CD4-positive, alpha-beta T cell treated with Interleukin-4 for 4 hours (primary cell): ENCODE results near the gene SPATS2L.

Source experiments
- DNase-seq: peaks from one replicate; pipeline ENCODE4 v3.0.0-alpha.2; 2020

SPATS2L gene

DNA sequence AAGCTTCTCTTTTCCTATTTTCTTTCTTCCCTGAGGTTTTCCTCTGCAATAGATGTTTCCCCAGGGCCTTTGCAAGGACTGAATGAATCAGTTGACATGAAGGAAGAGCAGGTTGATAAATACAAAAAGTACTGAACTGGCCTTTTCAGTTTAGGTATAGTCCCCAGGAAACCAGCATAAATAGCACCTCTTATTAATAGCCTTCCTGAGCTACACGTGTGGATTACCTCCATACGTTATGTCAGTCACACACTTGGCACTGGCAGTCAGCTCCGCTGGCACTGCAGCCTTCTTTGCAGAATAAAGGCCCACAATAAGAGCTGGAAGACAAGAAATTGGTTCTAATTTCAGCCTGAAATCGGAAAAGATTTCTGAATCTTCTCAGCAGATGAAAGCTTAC, 142.7 kb downstream of the SPATS2L start:
- DNase-seq: no peak

DNA sequence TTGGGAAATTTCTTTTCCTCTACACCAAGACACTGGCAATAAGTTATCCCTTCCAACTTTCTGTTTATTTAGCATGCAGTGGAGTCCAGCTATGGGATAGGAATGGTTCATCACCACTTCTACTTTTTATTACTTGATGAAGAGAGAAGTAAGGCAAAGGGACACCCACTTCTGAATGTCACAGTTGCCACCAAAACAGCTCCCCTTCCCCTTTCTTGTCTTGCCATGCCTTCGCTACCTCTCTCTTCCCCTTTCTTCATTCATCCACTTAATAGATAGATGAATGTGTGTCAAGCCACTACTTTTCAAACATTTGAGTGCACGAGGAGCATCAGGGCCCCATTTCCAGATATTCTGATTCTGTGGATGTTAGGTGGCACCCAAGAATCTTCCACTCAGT, 143.8 kb downstream of the SPATS2L start:
- no peak for DNase-seq

DNA sequence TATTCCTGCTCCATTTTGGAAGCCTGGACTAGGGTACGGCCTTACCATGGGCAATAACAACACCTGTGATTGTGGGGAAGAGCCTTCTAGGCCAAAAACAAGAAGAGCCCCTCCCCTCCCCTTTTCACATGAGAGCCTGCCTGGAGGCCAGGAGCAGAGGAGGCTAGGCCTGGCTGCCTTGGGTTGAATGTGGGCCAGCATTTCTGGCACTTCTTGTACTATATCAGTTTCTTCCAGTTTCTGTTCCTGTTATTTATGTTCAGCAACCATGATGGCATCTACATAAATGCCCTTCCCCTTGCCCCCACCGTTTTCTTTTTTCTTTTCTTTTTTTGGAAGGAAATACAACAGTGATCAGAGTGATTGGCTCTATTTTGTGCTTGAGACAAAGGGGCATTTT, 145.0 kb downstream of the SPATS2L start:
- DNase-seq: no peak

DNA sequence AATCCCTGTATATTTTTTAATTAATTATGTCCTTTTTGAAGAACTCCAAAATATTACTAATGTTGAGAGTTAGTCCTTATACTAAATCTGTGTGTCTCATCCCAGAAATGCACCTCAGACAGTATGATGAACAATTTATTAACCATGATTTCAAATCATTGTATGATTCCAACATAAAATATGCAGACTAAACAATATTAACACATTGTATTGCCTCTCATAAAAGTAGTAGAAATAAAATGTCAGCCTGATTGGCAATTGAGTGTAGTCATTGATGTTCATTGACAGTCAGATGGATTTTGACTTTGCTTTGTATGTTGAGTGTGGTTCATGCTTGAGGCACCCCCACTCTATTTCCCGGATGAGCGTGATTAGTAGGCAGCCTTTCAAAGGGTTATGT, 145.9 kb downstream of the SPATS2L start:
- DNase-seq: no peak

DNA sequence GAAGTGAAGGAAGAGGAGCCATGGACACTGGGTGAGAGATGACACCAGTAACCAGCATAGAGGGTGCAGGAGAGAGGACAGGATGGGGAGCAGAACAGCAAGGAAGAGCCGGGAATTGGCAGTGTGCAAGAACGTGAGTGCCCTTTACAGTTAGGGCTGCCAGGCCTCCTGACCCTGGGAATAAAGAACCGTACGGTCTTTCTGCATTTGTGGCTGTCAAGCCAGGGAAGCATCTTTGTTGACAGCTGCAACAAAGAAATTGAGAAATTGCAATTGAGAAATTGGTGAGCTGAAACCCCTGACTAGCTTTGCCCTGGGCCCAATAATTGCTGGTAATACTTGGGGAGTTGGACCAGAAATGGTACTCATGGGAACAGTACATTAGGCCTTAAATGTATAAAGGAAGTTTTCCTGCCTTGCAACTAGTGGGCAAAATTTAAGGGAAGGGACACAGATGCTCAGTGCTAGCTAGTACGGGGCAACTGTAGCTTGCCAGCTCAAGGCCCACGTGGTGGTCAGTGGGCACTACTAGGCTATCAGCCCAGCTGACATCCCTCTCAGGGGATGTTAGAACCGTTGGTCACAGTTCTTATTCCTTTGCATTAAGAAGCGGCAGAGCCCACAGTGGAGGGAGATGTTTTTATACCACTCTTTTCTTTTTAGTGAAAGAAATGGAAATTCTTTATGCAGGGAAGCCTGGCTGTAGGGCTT, 146.8 kb downstream of the SPATS2L start:
- DNase-seq: no peak

DNA sequence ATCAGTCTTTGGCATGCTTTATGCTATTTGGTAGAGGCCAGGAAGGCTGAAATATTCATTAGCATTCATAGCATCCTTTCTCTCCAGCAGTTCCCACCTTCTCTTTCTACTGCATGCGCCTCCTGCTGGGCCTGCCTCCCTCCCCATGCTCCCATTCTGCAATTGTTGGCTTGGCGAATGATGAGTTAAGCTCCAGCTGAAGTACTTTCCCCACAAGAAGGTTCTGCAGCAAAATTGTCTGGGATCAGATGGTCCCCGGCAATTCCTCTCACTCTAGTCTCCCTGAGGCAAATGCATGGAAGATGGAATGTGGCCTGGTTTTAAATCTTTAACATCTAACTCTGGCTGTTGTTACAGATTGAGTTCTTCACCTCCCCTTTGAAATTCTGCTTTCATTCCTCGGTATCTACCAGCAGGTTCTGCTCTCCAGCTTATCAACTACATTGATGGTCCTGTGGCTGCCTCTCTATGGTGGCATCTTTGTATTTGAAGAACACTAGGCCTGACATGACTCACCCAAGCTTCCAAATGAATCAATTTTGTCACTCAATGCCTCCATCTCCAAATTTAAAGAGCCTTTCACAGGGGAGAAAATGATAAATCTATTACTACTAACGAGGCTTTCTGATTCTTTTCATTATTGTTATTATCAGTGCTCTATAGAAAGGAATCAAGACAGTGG, 147.5 kb downstream of the SPATS2L start:
- DNase-seq: no peak

DNA sequence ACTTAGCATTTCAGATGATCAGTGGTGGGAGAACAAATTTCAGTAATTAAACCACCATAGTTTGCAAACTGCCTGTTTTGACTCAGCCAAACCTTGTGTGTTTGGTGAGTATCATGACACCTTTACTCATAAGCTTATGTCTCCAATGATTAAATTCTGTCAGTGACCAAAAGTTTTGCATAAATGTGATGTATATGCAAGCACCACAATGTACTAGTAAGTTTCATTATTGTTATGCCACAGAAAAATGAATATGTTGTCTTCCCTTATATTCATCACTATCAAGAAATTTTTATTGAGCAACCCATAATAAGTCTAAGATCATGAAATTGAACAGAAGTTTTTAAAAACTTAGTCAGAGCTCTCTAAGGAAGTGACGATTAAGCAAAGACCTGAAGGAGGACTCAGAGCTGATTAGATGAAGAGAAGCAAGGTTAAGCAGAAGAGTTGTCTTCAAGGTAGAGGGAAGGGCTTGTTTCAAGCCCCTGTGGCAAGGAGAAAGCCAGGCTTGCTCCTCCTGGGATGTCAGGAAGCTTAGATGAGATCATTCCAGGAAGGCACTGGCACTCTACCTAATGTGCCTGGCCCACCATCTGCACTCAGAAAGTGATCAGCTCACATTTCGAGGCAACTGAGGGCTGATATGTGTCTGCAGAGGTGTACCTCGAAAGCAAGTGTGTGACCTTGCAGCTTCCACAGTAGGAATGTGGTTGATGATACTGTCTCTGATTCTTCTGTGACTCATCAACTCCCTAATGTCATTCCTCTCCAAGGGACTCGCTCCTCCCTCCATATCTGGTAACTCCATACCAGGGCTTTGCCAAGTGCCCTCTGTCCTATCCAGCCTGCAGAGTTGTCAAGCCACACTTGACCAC, 148.7 kb downstream of the SPATS2L start:
- DNase-seq: no peak

DNA sequence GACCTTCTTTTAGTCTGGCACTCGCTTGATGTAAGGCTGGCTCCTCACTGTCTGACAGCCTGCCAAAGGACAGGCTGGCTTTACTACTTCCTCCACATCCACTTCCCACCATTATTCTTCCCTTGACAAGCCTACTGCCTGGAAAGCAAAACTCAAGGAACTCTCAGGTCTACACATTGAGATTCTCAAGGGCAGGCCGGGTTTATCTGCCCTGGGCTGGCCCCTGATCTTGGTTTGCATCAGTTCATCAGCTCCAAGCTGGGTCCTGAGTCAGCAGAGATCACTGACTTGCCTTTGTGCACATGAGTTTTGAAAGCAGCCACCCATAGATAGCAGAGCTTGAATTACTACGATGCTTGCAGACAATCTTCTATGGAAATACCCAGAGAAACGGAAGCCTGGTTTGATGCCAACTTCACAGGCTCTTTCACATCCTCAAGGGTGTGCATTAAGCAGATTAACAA, 149.5 kb downstream of the SPATS2L start:
- peak; percentile 25 for DNase-seq

DNA sequence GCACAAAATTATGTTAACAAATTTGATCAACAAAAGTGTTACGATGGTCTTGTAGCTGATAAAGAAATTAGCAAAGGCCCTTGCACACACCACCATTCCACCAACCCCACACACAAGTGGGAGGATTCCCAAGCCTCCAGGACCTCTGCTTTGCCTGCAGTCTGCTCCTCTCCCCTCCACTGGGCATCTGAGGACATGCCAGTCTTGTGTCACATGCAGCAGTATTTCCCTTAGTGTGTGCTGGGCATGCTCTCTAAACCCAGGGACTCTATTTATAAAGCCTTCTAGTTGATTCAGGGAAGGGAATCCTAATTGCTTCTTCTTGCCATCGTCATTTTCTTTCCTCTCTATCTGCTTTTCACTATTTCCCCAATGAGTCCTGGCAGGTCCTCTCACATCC, 150.1 kb downstream of the SPATS2L start:
- DNase-seq: no peak

DNA sequence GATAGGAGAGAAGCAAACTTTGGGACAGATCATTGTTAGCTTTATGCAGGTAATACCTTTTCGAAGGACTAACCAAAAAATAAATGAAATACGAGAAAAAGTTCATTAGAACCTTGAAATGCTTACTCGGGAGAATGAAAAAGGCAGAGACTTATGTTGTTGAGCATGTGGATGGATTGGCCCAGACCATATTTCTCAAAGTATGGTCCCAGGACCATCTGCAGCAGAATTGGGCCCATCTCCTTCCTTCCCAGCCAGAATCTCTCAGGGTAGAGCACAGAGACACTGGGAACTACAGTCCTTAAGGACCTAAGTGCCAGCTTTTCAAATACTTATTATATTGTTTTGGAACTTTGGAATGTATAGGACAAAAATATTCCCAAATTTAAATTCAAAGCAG, 152.6 kb downstream of the SPATS2L start:
- DNase-seq: no peak

DNA sequence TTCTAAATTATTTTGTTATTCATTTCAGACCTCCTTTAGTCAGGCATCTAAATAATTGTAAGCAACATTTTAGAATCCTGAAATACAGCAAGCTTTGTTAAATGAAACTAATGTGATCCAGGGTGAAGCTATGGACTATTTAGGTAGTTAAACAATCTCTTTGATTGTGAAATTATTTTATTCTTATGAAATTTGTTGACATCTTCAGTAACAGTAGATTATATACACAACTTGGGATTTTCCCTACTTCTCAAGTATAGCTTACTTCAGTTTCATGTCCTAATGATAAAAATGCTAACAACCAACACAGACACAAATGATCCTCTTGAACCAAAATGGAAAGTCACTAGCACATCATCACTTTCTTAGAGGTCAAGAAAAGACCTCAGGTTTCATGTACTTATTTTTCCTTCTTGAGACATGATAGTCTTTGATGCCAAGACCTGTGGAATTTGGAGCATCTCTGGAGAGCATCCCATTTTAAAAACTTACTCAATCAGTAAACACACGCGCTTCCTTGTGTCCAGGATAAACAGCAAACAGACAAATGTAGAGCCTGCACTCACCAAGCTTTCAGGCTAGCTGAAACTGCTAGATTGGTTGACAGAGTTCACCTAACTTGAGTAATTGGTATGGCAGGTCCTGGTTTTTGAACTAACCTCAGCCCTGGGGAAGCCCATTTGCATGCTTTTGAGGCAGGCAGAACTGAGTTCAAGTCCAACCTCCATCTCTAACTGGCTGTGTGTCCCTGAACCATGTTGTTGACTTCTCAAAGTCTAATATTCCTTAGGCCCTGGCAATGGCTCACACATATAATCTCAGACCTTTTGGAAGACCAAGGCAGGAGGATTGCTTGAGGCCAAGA, 155.6 kb downstream of the SPATS2L start:
- no peak for DNase-seq

DNA sequence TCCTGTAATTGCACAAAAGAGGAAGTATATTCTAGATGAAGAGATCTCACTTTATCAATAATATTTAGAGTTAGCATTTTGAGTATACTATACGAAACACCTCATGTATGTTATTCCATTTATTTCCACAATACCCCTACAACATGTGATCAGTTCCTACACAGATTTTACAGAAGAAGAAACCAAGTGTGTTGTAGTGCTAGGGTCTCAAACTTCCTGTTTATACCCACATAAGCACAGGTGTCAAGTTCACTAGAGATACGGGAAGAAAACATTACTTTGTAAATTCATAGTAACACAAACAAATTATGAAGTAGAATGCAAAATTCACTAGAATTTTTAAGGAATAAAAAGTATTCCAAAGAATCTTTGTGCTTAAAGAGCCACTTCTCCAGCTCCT, 157.0 kb downstream of the SPATS2L start:
- DNase-seq: no peak

DNA sequence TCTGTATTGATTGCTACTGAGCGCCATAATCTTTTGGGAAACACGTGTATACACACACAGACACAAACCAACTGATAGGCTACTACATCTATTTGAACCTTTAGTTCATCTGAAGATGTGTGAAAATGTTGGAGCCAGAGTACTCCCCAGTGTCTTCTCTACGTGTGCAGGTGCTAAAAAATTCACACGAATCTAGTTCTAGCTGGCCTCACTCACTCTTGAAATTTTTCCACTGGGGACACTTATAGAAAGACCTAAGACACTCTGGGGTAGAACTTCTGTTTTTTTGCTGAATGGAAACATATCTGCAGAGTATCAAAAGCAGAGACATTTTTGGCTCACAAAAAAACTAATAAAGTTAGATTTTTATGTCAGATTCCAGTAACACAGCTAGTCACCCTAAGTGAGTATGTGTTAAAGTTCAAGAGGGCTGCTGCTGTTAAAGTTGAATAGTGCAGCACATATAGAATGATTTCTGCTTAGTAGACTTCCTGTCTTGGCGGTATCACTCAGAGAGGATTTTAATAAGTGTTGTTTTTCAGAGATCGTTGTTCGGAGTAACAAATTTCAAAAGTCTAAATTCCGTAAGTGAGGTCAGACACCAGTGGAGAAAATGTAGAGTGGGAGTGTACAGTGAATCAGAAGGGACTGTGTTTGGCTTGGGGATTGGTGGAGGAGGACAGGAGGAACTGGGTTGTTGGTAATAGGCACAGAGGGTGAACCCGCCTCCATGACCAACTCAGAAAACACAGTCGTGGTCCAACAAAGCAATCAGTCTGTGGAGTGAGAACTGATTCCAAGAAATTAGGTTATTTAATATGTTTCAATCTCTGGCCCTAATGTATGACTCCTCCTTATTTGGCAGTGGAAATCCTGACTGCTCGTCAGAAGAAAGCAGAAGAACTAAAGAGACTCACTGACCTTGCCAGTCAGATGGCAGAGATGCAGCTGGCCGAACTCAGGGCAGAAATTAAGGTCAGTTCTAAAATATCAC, 160.2 kb downstream of the SPATS2L start:
- peak; percentile 55 for DNase-seq

DNA sequence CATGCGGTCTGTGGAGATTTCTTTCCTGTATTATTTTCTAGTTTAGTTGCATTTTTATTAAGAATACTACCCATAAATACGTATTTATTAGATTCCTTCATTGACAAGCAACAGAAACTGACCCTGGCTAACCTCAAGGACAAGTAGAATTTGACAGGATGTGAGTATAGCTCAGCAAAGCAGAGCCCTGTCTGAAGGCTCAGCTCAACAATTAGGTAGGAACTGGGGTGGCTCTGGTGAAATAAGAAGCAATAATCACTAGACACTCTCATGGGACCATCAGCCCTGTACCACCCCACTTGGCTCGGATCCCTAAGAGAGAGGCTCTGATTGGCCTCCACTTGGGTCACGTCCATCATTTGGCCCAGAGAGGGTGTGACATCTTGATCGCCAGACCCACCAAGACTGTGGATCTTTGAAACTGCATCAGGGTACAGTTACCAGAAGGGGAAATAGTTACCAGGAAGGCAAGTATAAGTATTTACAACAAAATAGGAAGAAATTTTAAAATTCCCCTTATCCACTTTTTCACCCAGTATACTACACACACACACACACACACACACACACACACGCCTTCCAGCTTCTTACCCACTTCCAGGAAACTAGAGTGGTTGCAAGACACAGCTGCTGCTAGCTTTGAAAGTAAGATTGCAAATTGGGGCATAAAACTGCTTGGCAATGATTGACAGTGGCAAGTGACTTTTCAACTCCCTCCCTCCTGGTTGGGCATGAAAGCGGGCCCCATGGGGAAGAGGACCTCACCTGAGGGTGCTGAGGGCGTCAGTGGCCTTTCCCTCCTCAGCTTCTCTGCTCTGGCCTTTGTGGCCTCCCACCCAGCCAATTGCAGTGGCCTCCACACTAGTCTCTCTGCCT, 161.6 kb downstream of the SPATS2L start:
- DNase-seq: peak; percentile 45

DNA sequence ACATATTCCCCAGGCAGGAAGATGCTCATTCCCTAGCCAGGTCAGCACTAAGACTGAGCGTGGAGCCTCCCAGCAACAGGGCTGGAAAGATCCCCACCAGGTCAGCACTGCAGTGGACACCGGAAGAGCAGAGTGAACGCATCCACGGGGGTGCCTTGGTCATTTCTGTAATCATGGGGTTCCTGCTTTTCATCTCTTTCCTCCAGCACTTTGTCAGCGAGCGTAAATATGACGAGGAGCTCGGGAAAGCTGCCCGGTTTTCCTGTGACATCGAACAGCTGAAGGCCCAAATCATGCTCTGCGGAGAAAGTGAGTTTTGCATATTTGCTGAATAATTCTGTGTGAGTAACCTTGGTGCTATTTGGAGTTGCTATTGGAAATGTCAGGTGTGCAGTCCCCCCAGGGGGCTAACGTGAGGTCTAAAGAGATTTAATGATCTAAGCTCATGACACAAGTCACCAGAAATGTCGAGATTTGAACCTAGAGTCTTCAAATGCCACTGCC, 163.3 kb downstream of the SPATS2L start:
- no peak for DNase-seq

DNA sequence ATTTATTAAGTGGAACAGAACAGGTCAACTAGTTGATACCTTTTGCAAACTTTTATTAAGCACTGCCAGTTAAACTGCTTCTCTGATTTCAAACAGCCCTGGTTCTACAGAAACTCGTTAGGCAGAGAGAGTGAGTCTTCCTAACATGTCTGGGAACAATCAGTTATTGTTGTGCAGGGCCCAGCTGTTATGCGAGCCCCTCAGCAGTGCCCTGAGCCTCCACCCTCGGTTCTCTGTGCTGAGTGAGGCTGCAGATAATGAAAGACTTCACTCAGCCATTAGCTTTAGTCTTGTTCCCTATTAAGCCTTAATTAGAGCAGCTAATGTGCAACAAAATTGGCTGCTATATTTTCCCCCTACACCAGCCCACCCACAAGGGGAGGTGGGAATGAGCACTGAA, 163.7 kb downstream of the SPATS2L start:
- DNase-seq: no peak

DNA sequence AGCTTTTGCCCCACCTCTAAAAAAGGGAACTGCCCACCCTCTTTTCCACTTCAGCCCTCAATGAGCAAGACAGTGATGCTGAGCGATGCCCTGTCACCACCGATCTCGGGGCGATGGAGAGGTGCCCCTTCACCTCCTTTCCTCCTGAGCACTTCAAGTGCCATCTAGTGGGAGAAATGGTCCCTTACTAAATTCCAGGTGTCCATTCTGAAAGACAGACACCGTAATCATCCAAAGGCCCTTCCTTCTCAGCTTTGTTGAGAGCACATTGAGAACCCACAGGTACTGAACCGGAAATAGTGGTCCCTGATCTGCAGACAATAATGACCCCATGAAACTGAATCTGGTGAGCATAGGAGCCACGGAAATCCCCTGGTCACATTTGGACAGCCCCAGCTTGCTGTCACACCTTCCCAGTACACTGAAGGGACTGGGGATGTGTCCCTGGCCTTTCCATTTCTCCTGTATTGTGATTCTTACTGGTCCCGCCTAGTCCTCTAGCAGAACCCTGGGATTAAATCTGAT, 164.9 kb downstream of the SPATS2L start:
- DNase-seq: peak; percentile 53

DNA sequence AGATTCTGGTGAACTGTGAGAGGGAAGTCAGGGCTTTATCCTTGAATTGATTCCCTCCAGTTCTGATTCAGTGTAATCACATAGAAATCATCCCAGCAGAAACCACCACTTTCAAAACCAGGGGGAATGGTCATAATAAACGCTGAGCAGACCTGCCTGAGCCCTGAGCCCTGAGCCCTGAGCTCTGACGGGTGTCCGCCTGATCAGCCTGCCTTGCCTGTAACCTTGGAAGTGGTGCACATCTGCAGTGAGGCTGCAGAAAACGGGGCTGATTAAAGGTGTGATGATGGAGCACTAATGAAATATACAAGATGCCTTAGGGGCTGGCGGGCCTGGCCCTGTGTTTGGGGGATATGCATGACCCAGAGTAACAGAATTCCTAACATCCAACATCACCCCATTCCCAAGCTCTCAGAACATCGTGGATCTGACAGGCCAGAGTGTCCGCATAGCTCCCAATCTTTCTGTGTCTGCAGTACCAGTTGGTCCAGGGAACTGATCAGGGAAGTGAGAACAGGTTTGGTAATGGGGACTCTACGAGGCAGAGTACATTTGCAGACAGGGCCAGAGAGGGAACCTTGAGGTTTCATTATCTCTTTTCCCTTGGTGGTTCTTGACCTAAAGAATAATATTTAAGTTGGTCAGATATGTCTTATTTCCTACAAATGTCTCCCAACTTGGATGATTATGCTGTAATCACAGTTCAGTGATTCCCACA, 165.6 kb downstream of the SPATS2L start:
- no peak for DNase-seq

DNA sequence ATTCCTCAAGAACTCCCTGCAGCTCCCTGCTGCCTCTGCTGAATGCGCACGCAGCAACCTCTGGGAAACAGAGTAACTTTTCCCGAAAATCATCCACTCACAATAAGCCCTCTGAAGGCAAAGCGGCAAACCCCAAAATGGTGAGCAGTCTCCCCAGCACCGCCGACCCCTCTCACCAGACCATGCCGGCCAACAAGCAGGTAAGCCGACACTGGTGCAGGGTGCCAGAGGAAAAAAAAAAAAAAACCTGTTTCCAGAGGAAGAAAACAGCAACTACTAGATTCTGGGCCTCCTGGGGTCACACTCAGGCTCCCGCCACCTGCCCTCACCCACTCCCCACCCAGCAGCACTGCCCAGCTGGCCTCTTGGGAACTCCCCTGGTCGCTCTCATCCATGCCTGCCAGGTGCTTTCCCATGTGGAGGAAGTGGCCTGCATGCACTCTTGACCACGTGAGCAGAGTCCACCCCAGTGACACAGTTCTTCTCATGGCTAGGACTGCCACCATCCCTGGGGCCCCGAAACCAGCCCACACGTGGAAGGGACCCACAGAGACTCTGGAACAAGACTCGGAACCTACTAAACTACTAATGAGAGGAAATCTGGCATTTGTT, 166.5 kb downstream of the SPATS2L start:
- no peak for DNase-seq
